ENCODE measurements around the gene KRT13. TPM values are rescaled to one million over a fixed set of nuclear protein-coding genes. Genes with fewer than 3 reads are reported as not detected.
A peak's percentile ranks its signal among the peaks of the same experiment; 100 is the strongest.

The KRT13 gene
- total RNA-seq, 1 donor from 2014 or later, result 112 TPM

- TF ChIP-seq CTCF (IDR thresholded peaks at IDR 0.05; ENCODE audit: insufficient read depth, low read length, severe bottlenecking), result no peak
- Histone ChIP-seq H3K36me3 (ENCODE audit: control insufficient read depth, insufficient read depth, low read length) (no peaks in the 10 kb centered on the region), H3K4me3 (ENCODE audit: low read depth, low read length) (no peak overlapping the region), H3K27me3 (ENCODE audit: control insufficient read depth, insufficient read depth, low read length) (no peaks in the 10 kb centered on the region)
- DNase-seq (ENCODE audit: low read depth), result no peak
- FAIRE-seq, result no peak
These were observed 52.3 kb downstream of the KRT13 start for GRCh38 chr17:41453066-41453465.

GRCh38 chr17:41452281-41452680, 53.1 kb downstream of the KRT13 start:
- TF ChIP-seq CTCF (IDR thresholded peaks at IDR 0.05; ENCODE audit: insufficient read depth, low read length, severe bottlenecking), result no peak
- Histone ChIP-seq H3K4me3 (ENCODE audit: low read depth, low read length) (no peak overlapping the region), H3K36me3 (ENCODE audit: control insufficient read depth, insufficient read depth, low read length) (no peaks in the 10 kb centered on the region), H3K27me3 (ENCODE audit: control insufficient read depth, insufficient read depth, low read length) (no peaks in the 10 kb centered on the region)
- FAIRE-seq, result peak; percentile 18
- DNase-seq (ENCODE audit: low read depth), result no peak

GRCh38 chr17:41451154-41451728, 54.2 kb downstream of the KRT13 start:
- no peaks in the 10 kb centered on the region for H3K36me3 ChIP-seq (ENCODE audit: control insufficient read depth, insufficient read depth, low read length)
- no peak for TF ChIP-seq CTCF (IDR thresholded peaks at IDR 0.05; ENCODE audit: insufficient read depth, low read length, severe bottlenecking)
- H3K4me3 ChIP-seq (ENCODE audit: low read depth, low read length), result no peak overlapping the region
- H3K27me3 ChIP-seq (ENCODE audit: control insufficient read depth, insufficient read depth, low read length), result no peaks in the 10 kb centered on the region
- DNase-seq (ENCODE audit: low read depth) (no peak), FAIRE-seq (no peak)

Other genes with a start within 250 kb of the KRT13 start
- gene KRTAP9-6, start 240.2 kb downstream of the KRT13 start, total RNA-seq, result not detected in 2 replicates
- not detected in 2 replicates for gene KRTAP9-7, start 229.9 kb downstream of the KRT13 start, total RNA-seq
- not detected in 2 replicates for gene KRTAP29-1, start 202.8 kb downstream of the KRT13 start, total RNA-seq
- not detected in 2 replicates for gene KRTAP16-1, start 196.3 kb downstream of the KRT13 start, total RNA-seq
- not detected in 2 replicates for gene KRTAP17-1, start 189.9 kb downstream of the KRT13 start, total RNA-seq
- gene KRT33A, start 154.8 kb downstream of the KRT13 start, total RNA-seq, result 0.13 TPM in 1 of 2 replicates, not detected in the other
- 0.79 and 1.7 TPM in 2 replicates for gene KRT33B, start 135.8 kb downstream of the KRT13 start, total RNA-seq
- gene KRT34, start 123.3 kb downstream of the KRT13 start, total RNA-seq, result 0.26 and 0.53 TPM in 2 replicates
- gene KRT31, start 108.0 kb downstream of the KRT13 start, total RNA-seq, result 0.26 TPM in 1 of 2 replicates, not detected in the other
- gene KRT37, start 81.0 kb downstream of the KRT13 start, total RNA-seq, result not detected in 2 replicates
- not detected in 2 replicates for gene KRT38, start 64.6 kb downstream of the KRT13 start, total RNA-seq
- gene KRT32, start 38.2 kb downstream of the KRT13 start, total RNA-seq, result 0.13 TPM in 1 of 2 replicates, not detected in the other
- gene KRT35, start 24.5 kb downstream of the KRT13 start, total RNA-seq, result not detected in 2 replicates
- gene KRT36, start 15.7 kb downstream of the KRT13 start, total RNA-seq, result under 0.01 TPM in 1 of 2 replicates, not detected in the other
- gene KRT15, start 13.3 kb upstream of the KRT13 start, total RNA-seq, result 67.9 and 71.8 TPM in 2 replicates
- 3,104 and 4,112 TPM in 2 replicates for gene KRT19, start 22.7 kb upstream of the KRT13 start, total RNA-seq
- 0.26 and 0.51 TPM in 2 replicates for gene KRT9, start 66.4 kb upstream of the KRT13 start, total RNA-seq
- gene KRT14, start 81.3 kb upstream of the KRT13 start, total RNA-seq, result 463 and 1,445 TPM in 2 replicates
- gene KRT16, start 107.2 kb upstream of the KRT13 start, total RNA-seq, result 1,390 and 10,131 TPM in 2 replicates
- gene KRT17, start 119.0 kb upstream of the KRT13 start, total RNA-seq, result 25,286 and 30,463 TPM in 2 replicates
- 191 and 204 TPM in 2 replicates for gene EIF1, start 183.3 kb upstream of the KRT13 start, total RNA-seq
- 0.90 TPM in 1 of 2 replicates, not detected in the other for gene GAST, start 206.7 kb upstream of the KRT13 start, total RNA-seq
- 2.6 and 5.0 TPM in 2 replicates for gene HAP1, start 229.0 kb upstream of the KRT13 start, total RNA-seq